Stimulated activated naive B cell treated with anti-CD40 and anti-IgM and Interleukin-4, amounts not matched to agents 10 μg/mL and 1 μg/mL and 100 μg/mL, for 72 hours (primary cell): ENCODE data around the gene FLVCR1.
A peak's percentile ranks its signal among the peaks of the same experiment; 100 is the strongest.

ENCODE experiments used
- ATAC-seq, 2 donors: fragments of 150-1000 bp; cut with Tn5 transposase; replicated peaks; 2 replicates each; pipeline ENCODE4 v1.10.0; 2021; ENCODE audit warnings: moderate library complexity in 1 of 2
- DNase-seq: peaks from one replicate; pipeline ENCODE4 v3.0.0; 2021
- H3K27ac Mint-ChIP-seq: one replicate; pipeline ENCODE4 v1.8.0; 2022; ENCODE audit warnings: mild to moderate bottlenecking, mixed read lengths
- H3K27me3 Mint-ChIP-seq, 2 donors: one replicate each; pipeline ENCODE4 v1.8.0; 2022; ENCODE audit warnings: mixed read lengths in 2 of 2
- H3K36me3 Mint-ChIP-seq, 2 donors: one replicate each; pipeline ENCODE4 v1.8.0; 2022; ENCODE audit warnings: mixed read lengths in 2 of 2, mild to moderate bottlenecking in 1 of 2
- H3K4me1 Mint-ChIP-seq, 2 donors: one replicate each; pipeline ENCODE4 v1.8.0; 2022; ENCODE audit warnings: mixed read lengths in 2 of 2, mild to moderate bottlenecking in 1 of 2
- H3K4me3 Mint-ChIP-seq, 2 donors: one replicate each; pipeline ENCODE4 v1.8.0; 2022; ENCODE audit warnings: mild to moderate bottlenecking in 2 of 2, mixed read lengths in 2 of 2, moderate library complexity in 1 of 2
- H3K9me3 Mint-ChIP-seq, 2 donors: one replicate each; pipeline ENCODE4 v1.8.0; 2022; ENCODE audit warnings: mixed read lengths in 2 of 2, mild to moderate bottlenecking in 1 of 2

FLVCR1 gene

DNA sequence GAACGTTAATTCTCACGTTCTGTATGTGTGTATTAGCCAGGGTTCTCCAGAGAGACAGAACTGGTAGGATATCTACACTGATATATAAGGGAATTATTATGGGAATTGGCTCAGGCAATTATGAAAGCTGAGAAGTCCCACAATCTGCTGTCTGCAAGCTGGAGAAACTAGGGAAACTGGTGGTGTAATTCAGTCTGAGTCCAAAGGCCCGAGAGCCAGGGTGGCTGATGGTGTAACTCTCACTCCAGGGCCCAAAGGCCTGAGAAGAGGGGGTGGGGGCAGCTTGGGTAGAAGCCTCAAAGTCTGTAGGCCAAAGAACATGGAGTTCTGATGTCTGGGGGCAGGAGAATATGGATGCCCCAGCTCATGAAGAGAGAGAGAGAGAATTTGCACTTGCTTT is 79.0 kb downstream of the FLVCR1 start:
- DNase-seq (no peak), ATAC-seq (no peak)
- Mint-ChIP-seq H3K36me3 (no peaks in the 10 kb centered on the region), H3K4me1 (no peaks in the 10 kb centered on the region), H3K9me3 (peaks cover 0 to 7% of the 10 kb centered on the region in 2 donors), H3K27ac (no peak overlapping the region), H3K4me3 (no peak overlapping the region), H3K27me3 (no peaks in the 10 kb centered on the region)

DNA sequence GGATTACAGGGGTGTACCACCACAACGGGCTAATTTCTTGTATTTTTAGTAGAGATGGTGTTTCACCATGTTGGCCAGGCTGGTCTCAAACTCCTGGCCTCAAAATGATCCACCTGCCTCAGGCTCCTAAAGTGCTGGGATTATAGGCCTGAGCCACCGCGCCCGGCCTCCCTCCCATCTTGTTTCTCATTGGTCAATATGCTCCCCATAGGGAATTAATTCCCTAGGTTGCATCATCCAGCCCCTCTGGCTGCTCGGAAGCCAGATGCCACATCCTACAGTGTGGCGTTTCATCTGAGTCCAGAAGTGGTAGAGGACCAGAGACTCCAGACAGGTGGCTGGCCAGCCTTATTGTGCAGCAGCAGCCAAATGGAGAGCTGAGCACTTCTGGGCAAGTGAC is 80.8 kb downstream of the FLVCR1 start:
- Mint-ChIP-seq H3K27ac (no peak overlapping the region), H3K4me1 (peaks cover 2 to 6% of the 10 kb centered on the region in 2 donors), H3K27me3 (no peaks in the 10 kb centered on the region), H3K9me3 (peaks cover 0 to 7% of the 10 kb centered on the region in 2 donors), H3K36me3 (no peaks in the 10 kb centered on the region), H3K4me3 (no peak overlapping the region)
- ATAC-seq (no peak), DNase-seq (no peak)

DNA sequence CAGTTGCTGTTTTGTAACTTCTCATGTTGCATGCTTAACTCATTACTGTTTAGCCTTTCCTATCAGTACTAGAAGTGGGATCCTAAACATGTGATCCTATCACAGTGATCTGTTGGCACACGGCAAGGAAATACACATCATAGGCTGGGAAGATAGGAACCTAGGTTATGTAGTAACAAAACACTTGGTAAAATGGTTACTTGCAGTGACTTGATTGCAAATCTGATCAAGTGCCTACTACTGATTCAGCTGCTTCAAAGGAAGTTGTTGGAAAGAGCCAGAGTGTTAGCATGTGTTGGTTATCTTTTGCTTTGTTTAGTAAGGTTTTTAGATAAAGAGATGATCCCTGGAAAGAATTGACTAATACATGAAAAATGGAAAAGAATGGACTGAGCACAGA is 83.4 kb downstream of the FLVCR1 start:
- DNase-seq (no peak), ATAC-seq (no peak)
- Mint-ChIP-seq H3K4me1 (peaks cover 20 to 32% of the 10 kb centered on the region in 2 donors), H3K9me3 (peaks cover 0 to 7% of the 10 kb centered on the region in 2 donors), H3K27ac (no peak overlapping the region), H3K27me3 (no peaks in the 10 kb centered on the region), H3K4me3 (no peak overlapping the region), H3K36me3 (no peaks in the 10 kb centered on the region)

DNA sequence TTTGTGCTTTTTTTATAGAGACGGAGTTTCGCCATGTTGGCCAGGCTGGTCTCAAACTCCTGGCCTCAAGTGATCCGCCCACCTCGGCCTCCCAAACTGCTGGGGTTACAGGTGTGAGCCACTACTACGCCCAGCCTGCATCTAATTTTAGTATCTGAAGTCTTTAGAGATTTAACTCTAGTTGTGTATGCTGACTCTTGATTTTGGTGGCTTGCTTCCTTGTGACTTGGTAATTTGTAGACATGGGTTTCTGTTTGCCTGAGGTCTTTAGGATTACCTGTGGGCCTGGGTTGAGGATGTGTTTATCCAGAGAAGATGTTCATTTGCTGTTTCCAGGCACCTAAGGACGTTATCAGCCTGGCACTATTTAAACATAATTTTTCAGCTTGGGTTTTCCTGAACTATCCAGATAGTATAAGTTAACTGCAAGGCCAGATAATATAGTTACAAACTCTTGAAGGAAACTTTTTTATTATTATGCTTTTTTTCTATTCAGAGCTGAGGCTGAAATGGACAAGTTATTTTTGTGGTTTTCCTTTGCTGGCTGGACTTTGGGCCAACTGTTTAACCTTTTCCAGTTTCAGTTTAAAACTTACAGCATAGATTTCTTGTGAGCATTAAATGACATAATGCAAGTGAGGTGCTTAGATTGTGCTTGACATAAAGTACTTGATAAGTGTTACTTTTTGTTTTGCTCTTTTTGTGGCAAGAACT is 84.8 kb downstream of the FLVCR1 start:
- Mint-ChIP-seq H3K9me3 (peaks cover 0 to 7% of the 10 kb centered on the region in 2 donors), H3K4me1 (peaks cover 24 to 37% of the 10 kb centered on the region in 2 donors)
- ATAC-seq: no peak

DNA sequence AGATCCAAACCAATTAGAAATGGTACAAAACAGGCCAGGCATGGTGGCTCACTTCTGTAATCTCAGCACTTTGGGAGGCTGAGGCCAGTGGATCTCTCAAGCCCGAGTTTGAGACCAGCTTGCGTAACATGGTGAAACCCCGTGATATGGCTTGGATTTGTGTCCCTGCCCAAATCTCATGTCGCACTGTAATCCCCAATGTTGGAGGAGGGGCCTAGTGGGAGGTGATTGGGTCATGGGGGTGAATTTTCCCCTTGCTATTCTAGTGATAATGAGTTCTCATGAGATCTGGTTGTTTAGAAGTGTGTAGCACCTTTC is 85.3 kb downstream of the FLVCR1 start:
- H3K27ac Mint-ChIP-seq: no peak overlapping the region
- ATAC-seq: no peak
- no peak for DNase-seq
- H3K27me3 Mint-ChIP-seq: no peaks in the 10 kb centered on the region
- H3K9me3 Mint-ChIP-seq: peaks cover 0 to 7% of the 10 kb centered on the region in 2 donors
- no peaks in the 10 kb centered on the region for H3K36me3 Mint-ChIP-seq
- no peak overlapping the region for H3K4me3 Mint-ChIP-seq
- H3K4me1 Mint-ChIP-seq: peaks cover 24 to 37% of the 10 kb centered on the region in 2 donors

More for the DNA sequence above, 84.8 kb downstream of the FLVCR1 start:
- Mint-ChIP-seq H3K27ac (no peak overlapping the region), H3K27me3 (no peaks in the 10 kb centered on the region), H3K4me3 (no peak overlapping the region), H3K36me3 (no peaks in the 10 kb centered on the region)
- no peak for DNase-seq

DNA sequence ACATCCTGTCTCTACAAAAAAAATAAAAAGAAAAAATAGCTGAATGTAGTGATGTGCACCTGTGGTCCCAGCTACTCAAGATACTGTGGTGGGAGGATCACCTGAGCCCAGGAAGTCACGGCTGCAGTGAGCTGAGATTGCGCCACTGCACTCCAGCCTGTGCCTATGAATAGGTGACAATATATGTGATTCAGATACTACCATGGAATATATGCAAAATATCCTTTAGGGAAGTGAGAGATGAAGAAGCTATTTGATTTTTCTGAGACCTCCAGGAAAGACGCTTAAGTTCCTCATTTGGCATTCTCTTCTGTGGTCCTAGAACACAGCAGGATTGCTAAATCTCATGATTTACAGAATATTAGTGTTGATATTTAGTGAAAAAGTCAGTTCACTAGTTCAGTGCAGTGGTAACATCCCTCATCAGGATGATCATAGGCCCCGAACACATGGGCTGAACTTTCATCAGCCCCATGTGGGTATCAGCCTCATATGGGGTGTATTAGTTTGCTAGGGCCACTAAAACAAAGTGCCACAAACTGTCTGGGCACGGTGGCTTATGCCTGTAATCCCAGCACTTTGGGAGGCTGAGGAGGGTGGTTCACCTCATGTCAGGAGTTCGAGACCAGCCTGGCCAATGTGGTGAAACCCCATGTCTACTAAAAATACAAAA is 86.3 kb downstream of the FLVCR1 start:
- peaks cover 0 to 7% of the 10 kb centered on the region in 2 donors for H3K9me3 Mint-ChIP-seq
- H3K27me3 Mint-ChIP-seq: peaks cover 3% of the 10 kb centered on the region in 2 donors
- ATAC-seq (peak; percentile 91 to 94), DNase-seq (no peak)
- no peaks in the 10 kb centered on the region for H3K36me3 Mint-ChIP-seq
- H3K27ac Mint-ChIP-seq: no peak overlapping the region
- H3K4me1 Mint-ChIP-seq: peaks cover 24 to 37% of the 10 kb centered on the region in 2 donors
- no peak overlapping the region for H3K4me3 Mint-ChIP-seq

DNA sequence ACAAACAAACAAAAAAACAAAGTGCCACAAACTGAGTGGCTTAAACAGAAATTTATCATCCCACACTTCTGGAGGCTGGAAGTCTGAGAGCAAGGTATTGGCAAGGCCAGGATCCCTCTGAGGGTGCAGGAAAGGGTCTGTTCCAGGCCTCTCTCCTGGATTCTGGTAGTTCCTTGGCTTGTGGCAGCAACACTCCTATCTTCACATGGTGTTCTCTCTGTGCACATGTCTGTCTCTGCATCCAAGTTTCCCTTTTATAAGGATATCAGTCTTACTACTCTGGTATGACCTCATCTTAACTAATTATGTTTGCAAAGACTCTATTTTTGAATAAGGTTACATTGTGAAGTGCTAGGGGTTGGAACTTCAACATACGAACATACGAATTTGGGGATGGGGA is 87.0 kb downstream of the FLVCR1 start:
- ATAC-seq (no peak), DNase-seq (no peak)
- Mint-ChIP-seq H3K4me3 (no peak overlapping the region), H3K9me3 (peaks cover 0 to 2% of the 10 kb centered on the region in 2 donors), H3K27ac (no peak overlapping the region), H3K4me1 (peaks cover 24 to 39% of the 10 kb centered on the region in 2 donors), H3K36me3 (no peaks in the 10 kb centered on the region), H3K27me3 (peaks cover 5 to 7% of the 10 kb centered on the region in 2 donors)

DNA sequence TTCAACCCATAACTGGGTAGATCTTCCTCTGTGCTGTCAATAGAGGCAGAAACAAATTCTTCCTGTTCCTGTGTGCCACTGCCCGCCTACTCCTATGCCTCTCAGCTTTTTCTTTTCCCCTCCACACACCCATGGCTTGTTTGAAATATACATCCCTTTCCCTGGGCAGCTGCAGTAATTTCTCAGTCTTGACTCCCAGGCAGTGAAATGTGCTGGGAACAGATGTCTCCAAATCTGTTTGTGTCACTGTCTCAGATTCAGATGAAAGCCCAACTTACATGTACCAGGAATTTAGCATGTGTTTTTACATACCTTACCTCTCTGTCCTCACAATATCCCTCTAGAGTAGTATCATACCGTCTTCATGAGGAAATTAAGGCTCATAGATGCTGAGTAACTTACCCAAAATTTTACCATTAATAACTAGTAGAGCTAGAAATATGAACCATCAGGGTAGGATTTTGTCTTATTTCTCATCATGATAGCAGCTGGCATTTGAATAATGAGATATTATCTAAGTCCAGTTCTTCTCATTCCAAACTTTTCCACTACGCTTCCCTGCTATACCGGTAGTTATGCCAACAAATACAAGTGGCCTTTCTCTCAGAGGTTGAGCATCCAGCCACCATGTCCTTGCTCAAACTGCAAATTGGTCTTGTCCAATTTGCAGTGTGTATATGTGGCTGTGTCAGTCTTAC is 87.5 kb downstream of the FLVCR1 start:
- H3K27ac Mint-ChIP-seq: no peak overlapping the region
- no peaks in the 10 kb centered on the region for H3K9me3 Mint-ChIP-seq
- H3K4me1 Mint-ChIP-seq: peaks cover 27 to 45% of the 10 kb centered on the region in 2 donors
- no peak overlapping the region for H3K4me3 Mint-ChIP-seq
- DNase-seq: no peak
- no peak for ATAC-seq
- H3K27me3 Mint-ChIP-seq: peaks cover 10 to 13% of the 10 kb centered on the region in 2 donors
- H3K36me3 Mint-ChIP-seq: peaks cover 0 to 2% of the 10 kb centered on the region in 2 donors

DNA sequence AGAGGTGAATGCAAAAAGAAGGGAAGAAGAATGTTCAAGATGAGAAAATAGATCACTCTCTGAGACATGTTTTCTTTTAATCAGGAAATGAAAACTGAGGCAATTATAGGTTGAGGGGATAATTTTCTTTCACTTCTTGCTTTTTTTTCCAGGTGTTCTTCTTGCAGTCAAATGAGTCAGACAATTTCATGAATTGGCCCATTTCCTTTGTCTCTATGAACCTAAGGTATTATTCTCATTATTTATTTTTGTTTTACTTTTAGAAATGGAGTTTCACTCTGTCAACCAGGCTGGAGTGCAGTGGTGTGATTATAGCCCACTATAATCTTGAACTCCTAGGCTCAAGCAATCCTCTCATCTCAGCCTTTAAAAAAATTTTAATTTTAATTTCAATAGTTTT is 88.8 kb downstream of the FLVCR1 start:
- ATAC-seq (no peak), DNase-seq (no peak)
- Mint-ChIP-seq H3K27me3 (peaks cover 11 to 24% of the 10 kb centered on the region in 2 donors), H3K36me3 (peaks cover 0 to 2% of the 10 kb centered on the region in 2 donors), H3K27ac (no peak overlapping the region), H3K4me1 (peaks cover 31 to 51% of the 10 kb centered on the region in 2 donors), H3K4me3 (no peak overlapping the region), H3K9me3 (no peaks in the 10 kb centered on the region)
